CD4-positive, alpha-beta T cell (primary cell): ENCODE data around the gene NANOS1. TPM values are rescaled to one million over a fixed set of nuclear protein-coding genes. Genes with fewer than 3 reads are reported as not detected.

Experiments
- ATAC-seq: fragments of 200-7000 bp; cut with Tn5 transposase; one replicate; pipeline ENCODE4 v1.10.0; 2022; ENCODE audit warnings: mild to moderate bottlenecking; ENCODE audit not compliant: poor library complexity
- CTCF ChIA-PET: fragments of 350-600 bp; sonication (Branson Sonifier 250); formaldehyde crosslinking; loops from one replicate; lab custom pipeline; 2021; ENCODE audit warnings: antibody characterized with exemption, inconsistent platforms; lab: Charles Lee
- POLR2A ChIA-PET: fragments of 350-600 bp; sonication (Branson Sonifier 250); formaldehyde crosslinking; loops from one replicate; lab custom pipeline; 2021; ENCODE audit warnings: antibody characterized with exemption, inconsistent platforms; lab: Charles Lee
- DNase-seq, 14 experiments: peaks; one replicate each; pipeline ENCODE4 v3.0.0-alpha.2; 2013 to 2020; ENCODE audit warnings: mixed read lengths in 2 of 14
- H3K27ac ChIP-seq, 2 donors: one replicate each; pipeline versions ENCODE4 v1.5.1 to v1.7.0; 2013; ENCODE audit warnings: low read length in 2 of 2, low read depth in 1 of 2, mild to moderate bottlenecking in 1 of 2
- H3K27me3 ChIP-seq, 2 experiments: 1 replicate in 1 of 2; 2 replicates in 1 of 2; pipeline versions ENCODE4 v1.6.1 to v1.7.0; 2013; ENCODE audit warnings: low read length in 2 of 2, control low read depth in 1 of 2, mild to moderate bottlenecking in 1 of 2, moderate library complexity in 1 of 2; ENCODE audit not compliant: insufficient read depth in 2 of 2, control insufficient read depth in 1 of 2
- H3K36me3 ChIP-seq: one replicate; pipeline ENCODE4 v1.6.1; 2013; ENCODE audit warnings: low read length, control low read depth; ENCODE audit not compliant: insufficient read depth
- H3K4me1 ChIP-seq: one replicate; pipeline ENCODE4 v1.6.1; 2013; ENCODE audit warnings: low read length, control low read depth; ENCODE audit not compliant: insufficient read depth
- H3K4me3 ChIP-seq: one replicate; pipeline ENCODE4 v1.5.1; 2013; ENCODE audit warnings: mild to moderate bottlenecking, low read length, moderate library complexity
- H3K9me3 ChIP-seq, 2 experiments: 1 replicate in 1 of 2; 2 replicates in 1 of 2; pipeline versions ENCODE4 v1.6.1 to v1.7.0; 2013; ENCODE audit warnings: low read length in 2 of 2, mild to moderate bottlenecking in 2 of 2, control low read depth in 1 of 2, moderate library complexity in 1 of 2; ENCODE audit not compliant: control insufficient read depth in 1 of 2, insufficient read depth in 1 of 2
- H3K27ac Mint-ChIP-seq: one replicate; pipeline ENCODE4 v1.8.0; 2020; ENCODE audit warnings: mixed read lengths
- H3K27me3 Mint-ChIP-seq: one replicate; pipeline ENCODE4 v1.8.0; 2021; ENCODE audit warnings: mixed read lengths
- H3K36me3 Mint-ChIP-seq: one replicate; pipeline ENCODE4 v1.8.0; 2021; ENCODE audit warnings: low read depth, mixed read lengths
- H3K4me1 Mint-ChIP-seq: one replicate; pipeline ENCODE4 v1.8.0; 2021; ENCODE audit warnings: low read depth, mixed read lengths
- H3K4me3 Mint-ChIP-seq: one replicate; pipeline ENCODE4 v1.8.0; 2020; ENCODE audit warnings: mild to moderate bottlenecking, mixed read lengths
- H3K9me3 Mint-ChIP-seq: one replicate; pipeline ENCODE4 v1.8.0; 2020; ENCODE audit warnings: mixed read lengths
- intact Hi-C, 2 experiments: fragments of 100-400 bp; cut with DNase I in 1 of 2; cut with micrococcal nuclease in 1 of 2; formaldehyde crosslinking; loops; one replicate each; pipeline versions ENCODE4 v1.15.1 to v1.9.0; 2023 to 2025; cut with DNase I, micrococcal nuclease
- total RNA-seq, 174 experiments: library from RNA in 2 of 174; stranded (reverse) in 2 of 174; gene quantifications; one replicate each; pipeline ENCODE4 v1.2.3 and lab custom pipeline; 2021 to 2026
- TF ChIP-seq, protein P1 (sequence below): fragments of 200-600 bp; IDR thresholded peaks from one replicate; pipeline ENCODE4 v1.8.0; 2022; ENCODE audit warnings: antibody characterized with exemption, mild to moderate bottlenecking

The NANOS1 gene
- total RNA-seq, 2 experiments from 2014 or later: 0.08 to 0.14 TPM

DNA sequence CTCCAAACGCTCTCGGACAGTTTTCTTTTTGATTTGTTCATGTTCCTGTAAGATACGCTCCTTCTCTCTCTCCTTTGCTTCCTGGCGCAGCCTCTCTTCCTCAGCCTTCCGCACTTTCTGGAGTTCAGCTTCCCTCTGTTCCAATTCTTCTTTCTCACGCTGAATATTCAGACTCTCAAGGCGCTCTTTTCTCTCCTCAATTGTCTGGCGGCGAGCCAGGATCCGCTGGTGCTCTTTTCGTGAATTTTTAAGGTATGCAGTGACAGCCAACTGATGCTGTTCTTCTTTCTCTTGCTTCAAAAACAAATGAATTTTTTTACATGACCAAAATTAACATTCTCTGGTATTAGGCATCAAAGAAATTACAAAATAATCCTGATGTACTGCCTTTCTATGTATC is 28.5 kb downstream of the NANOS1 start:
- H3K4me1 ChIP-seq: no peaks in the 10 kb centered on the region
- intact Hi-C loops: loop anchor here in 1 of 2 experiments (10.0 kb wide), 1 partner anchor 787 kb away; no protein-coding TSS in a partner anchor
- Mint-ChIP-seq H3K9me3 (no peaks in the 10 kb centered on the region), H3K27ac (peak overlapping the region; percentile 17), H3K27me3 (no peaks in the 10 kb centered on the region), H3K4me1 (peaks cover 13% of the 10 kb centered on the region), H3K36me3 (peaks cover 97% of the 10 kb centered on the region), H3K4me3 (no peak overlapping the region)
- CTCF ChIA-PET: no interaction called here
- DNase-seq (no peak), ATAC-seq (no peak)
- H3K27ac ChIP-seq: no peak overlapping the region
- H3K9me3 ChIP-seq: no peaks in the 10 kb centered on the region
- H3K4me3 ChIP-seq: no peak overlapping the region
- H3K36me3 ChIP-seq: peaks cover 96% of the 10 kb centered on the region
- H3K27me3 ChIP-seq: no peaks in the 10 kb centered on the region
- TF ChIP-seq, protein P1, sequence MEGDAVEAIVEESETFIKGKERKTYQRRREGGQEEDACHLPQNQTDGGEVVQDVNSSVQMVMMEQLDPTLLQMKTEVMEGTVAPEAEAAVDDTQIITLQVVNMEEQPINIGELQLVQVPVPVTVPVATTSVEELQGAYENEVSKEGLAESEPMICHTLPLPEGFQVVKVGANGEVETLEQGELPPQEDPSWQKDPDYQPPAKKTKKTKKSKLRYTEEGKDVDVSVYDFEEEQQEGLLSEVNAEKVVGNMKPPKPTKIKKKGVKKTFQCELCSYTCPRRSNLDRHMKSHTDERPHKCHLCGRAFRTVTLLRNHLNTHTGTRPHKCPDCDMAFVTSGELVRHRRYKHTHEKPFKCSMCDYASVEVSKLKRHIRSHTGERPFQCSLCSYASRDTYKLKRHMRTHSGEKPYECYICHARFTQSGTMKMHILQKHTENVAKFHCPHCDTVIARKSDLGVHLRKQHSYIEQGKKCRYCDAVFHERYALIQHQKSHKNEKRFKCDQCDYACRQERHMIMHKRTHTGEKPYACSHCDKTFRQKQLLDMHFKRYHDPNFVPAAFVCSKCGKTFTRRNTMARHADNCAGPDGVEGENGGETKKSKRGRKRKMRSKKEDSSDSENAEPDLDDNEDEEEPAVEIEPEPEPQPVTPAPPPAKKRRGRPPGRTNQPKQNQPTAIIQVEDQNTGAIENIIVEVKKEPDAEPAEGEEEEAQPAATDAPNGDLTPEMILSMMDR: no peak
- POLR2A ChIA-PET: no interaction called here

GRCh38 chr10:119059557-119059956 is 30.0 kb downstream of the NANOS1 start:
- Histone ChIP-seq H3K36me3 (peaks cover 96% of the 10 kb centered on the region), H3K9me3 (no peaks in the 10 kb centered on the region), H3K4me3 (no peak overlapping the region), H3K4me1 (no peaks in the 10 kb centered on the region), H3K27ac (no peak overlapping the region), H3K27me3 (no peaks in the 10 kb centered on the region)
- Mint-ChIP-seq H3K27me3 (no peaks in the 10 kb centered on the region), H3K36me3 (peaks cover 97% of the 10 kb centered on the region), H3K4me3 (no peak overlapping the region), H3K9me3 (no peaks in the 10 kb centered on the region), H3K4me1 (peaks cover 18% of the 10 kb centered on the region), H3K27ac (no peak overlapping the region)
- DNase-seq (no peak), ATAC-seq (no peak)
- intact Hi-C loops: loop anchor here in 1 of 2 experiments (10.0 kb wide), 1 partner anchor 785 kb away; no protein-coding TSS in a partner anchor
- ChIA-PET POLR2A (no interaction called here), CTCF (no interaction called here)
- TF ChIP-seq, protein P1: no peak

DNA sequence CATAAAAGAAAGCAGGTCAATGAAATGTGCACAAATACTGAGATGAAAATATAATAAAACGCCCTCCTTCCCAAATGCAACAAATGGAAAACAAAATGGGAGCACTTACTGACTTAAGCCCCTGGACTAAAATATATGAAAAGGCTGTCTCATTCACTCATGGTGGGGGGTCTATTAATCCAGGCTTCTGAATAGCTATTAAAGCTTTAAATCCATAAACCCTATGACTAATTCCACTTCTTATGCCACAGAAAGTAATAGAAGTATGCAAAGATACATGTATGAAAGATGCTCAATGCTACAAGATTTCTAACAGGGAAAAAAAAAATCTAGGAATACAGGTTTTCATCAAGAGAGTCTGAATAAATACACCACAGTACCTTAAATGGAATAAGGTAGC is 30.6 kb downstream of the NANOS1 start:
- Mint-ChIP-seq H3K36me3 (peaks cover 97% of the 10 kb centered on the region), H3K27ac (no peak overlapping the region), H3K4me1 (peaks cover 22% of the 10 kb centered on the region), H3K9me3 (no peaks in the 10 kb centered on the region), H3K4me3 (no peak overlapping the region), H3K27me3 (no peaks in the 10 kb centered on the region)
- no peaks in the 10 kb centered on the region for H3K4me1 ChIP-seq
- POLR2A ChIA-PET: no interaction called here
- H3K9me3 ChIP-seq: no peaks in the 10 kb centered on the region
- H3K36me3 ChIP-seq: peaks cover 96% of the 10 kb centered on the region
- TF ChIP-seq, protein P1: no peak
- H3K4me3 ChIP-seq: no peak overlapping the region
- H3K27ac ChIP-seq: no peak overlapping the region
- no peak for ATAC-seq
- intact Hi-C loops: no loop called here
- CTCF ChIA-PET: no interaction called here
- H3K27me3 ChIP-seq: no peaks in the 10 kb centered on the region
- no peak for DNase-seq
